GM15510 (cell line): ENCODE data around the gene EIF2B1.

Experiments used
- POLR2A ChIP-seq: IDR thresholded peaks from 3 replicates; pipeline ENCODE4 v1.6.1; 2011; ENCODE audit warnings: borderline replicate concordance; ENCODE audit not compliant: insufficient read length; ENCODE audit errors: extremely low read depth

EIF2B1 gene

GRCh38 chr12:123597100-123597499, 36.4 kb downstream of the EIF2B1 start:
- TF ChIP-seq POLR2A, result no peak

DNA sequence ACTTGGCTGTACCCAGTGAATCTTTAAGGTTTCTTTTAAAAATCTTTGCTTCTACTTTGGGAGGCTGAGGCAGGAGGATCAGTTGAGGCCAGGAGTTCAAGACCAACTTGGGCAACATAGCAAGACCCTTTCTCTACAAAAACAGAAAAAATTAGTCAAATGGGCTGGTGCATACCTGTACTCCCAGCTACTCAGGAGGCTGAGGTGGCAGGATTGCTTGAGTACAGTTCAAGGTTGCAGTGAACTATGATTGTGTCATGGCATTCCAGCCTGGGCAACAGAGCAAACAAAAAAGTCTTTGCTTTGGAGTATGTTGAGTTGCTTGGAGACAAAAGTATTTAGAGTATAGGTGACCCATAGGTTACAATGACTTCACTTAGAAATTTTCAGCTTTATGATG, 37.8 kb downstream of the EIF2B1 start:
- no peak for TF ChIP-seq POLR2A

- no peak for TF ChIP-seq POLR2A
Measured at GRCh38 chr12:123591702-123592481, 41.6 kb downstream of the EIF2B1 start.

- TF ChIP-seq POLR2A, result no peak
Measured at GRCh38 chr12:123580772-123581171, 52.7 kb downstream of the EIF2B1 start.

- no peak for TF ChIP-seq POLR2A
Measured at GRCh38 chr12:123578243-123578642, 55.2 kb downstream of the EIF2B1 start.

DNA sequence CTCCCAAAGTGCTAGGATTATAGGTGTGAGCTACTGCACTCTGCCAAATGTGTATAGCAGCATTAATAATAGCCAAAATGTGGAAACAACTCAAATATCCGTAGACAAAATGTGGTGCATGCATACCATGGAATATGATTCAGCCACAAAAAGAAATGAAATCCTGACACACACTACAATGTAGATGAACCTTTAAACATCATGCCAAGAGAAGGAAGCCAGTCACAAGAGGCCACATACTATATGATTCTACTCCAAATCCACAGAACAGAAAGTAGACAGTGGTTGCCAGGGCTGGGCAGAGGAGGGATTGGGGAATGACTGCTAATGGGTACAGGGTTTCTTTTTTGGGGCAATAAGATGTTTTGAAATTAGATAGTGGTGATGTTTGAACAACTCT, 56.9 kb downstream of the EIF2B1 start:
- TF ChIP-seq POLR2A, result no peak

DNA sequence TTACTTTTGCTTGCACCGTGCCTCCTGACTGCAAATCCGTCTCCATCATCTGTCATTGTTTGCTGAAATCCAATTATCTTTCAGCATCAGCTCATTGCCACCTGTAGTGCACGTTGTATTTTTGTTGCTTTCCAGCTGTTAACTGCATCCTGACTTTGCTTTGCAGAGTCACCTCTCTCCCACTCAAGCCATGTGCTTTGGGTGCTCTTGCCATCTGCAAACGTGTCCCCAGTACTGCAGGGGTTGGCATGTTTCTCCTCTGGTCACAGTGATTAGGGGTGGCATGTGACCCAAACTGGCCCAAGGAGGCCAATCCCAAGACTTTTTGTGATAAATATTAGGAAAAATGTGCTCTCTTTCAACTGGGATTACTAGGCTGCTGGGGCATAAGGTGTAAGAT, 59.6 kb downstream of the EIF2B1 start:
- no peak for TF ChIP-seq POLR2A

- no peak for TF ChIP-seq POLR2A
Measured at GRCh38 chr12:123572391-123572790, 61.1 kb downstream of the EIF2B1 start.

DNA sequence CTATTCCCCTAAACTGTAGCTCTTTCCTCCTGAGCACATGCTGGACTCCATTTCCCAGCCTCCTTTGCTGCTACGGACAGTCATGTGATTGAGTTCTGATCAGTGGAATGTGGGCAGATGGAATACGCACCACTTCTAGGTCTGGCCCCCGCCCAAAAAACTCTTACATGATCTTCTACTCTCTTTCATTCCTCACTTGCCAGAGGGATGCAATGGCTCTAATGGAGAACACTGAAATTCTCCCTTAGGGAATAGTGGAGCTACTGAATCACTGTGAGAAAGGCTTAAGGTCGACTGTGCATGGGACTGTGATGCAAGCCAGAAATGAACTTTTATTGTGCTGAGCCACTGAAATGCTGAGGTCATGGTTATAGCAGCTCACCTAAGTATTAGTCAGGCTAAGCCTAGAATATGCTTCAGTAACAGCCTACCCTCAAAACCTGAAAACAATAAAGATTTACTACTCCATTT, 62.1 kb downstream of the EIF2B1 start:
- no peak for TF ChIP-seq POLR2A
